MCF 10A (cell line): ENCODE results near the gene ASCC3. TPM values are rescaled to one million over a fixed set of nuclear protein-coding genes. Genes with fewer than 3 reads are reported as not detected.

ENCODE experiments used
- BruUV-seq: library from RNA; stranded (reverse); fragments of 400-500 nt; replicated peaks from 2 replicates; lab custom pipeline; 2021; lab: Mats Ljungman, UMichigan
- CTCF ChIA-PET: fragments of 300-600 bp; sonication (Branson Sonifier 250); formaldehyde crosslinking; extraction: SDS; loops from one replicate; lab custom pipeline; 2021; ENCODE audit warnings: antibody characterized with exemption, inconsistent platforms; lab: Yijun Ruan, JAX
- POLR2A ChIA-PET: fragments of 300-600, 350-650 bp; sonication (Branson Sonifier 250); formaldehyde crosslinking; extraction: SDS; loops from one replicate; lab custom pipeline; 2020; ENCODE audit warnings: antibody characterized with exemption, inconsistent platforms; lab: Yijun Ruan, JAX
- DNase-seq: peaks from one replicate; pipeline ENCODE4 v3.0.0-alpha.2; 2018; ENCODE audit not compliant: unreplicated experiment
- H3K27ac Mint-ChIP-seq: one replicate; pipeline ENCODE4 v1.8.0; 2022; ENCODE audit warnings: mild to moderate bottlenecking, low read depth, mixed read lengths; ENCODE audit not compliant: unreplicated experiment
- H3K27me3 Mint-ChIP-seq: one replicate; pipeline ENCODE4 v1.8.0; 2022; ENCODE audit warnings: mixed read lengths; ENCODE audit not compliant: insufficient read depth, unreplicated experiment
- H3K36me3 Mint-ChIP-seq: one replicate; pipeline ENCODE4 v1.8.0; 2022; ENCODE audit warnings: mild to moderate bottlenecking, moderate library complexity, mixed read lengths; ENCODE audit not compliant: insufficient read depth, unreplicated experiment
- H3K4me1 Mint-ChIP-seq: one replicate; pipeline ENCODE4 v1.8.0; 2022; ENCODE audit warnings: mixed read lengths; ENCODE audit not compliant: insufficient read depth, unreplicated experiment
- H3K4me3 Mint-ChIP-seq: one replicate; pipeline ENCODE4 v1.8.0; 2022; ENCODE audit warnings: mild to moderate bottlenecking, moderate library complexity, mixed read lengths; ENCODE audit not compliant: unreplicated experiment
- H3K9me3 Mint-ChIP-seq: one replicate; pipeline ENCODE4 v1.8.0; 2022; ENCODE audit warnings: mixed read lengths; ENCODE audit not compliant: unreplicated experiment
- CTCF ChIP-seq: fragments of 200-600 bp; IDR thresholded peaks from one replicate; pipeline ENCODE4 v1.8.0; 2022; ENCODE audit warnings: antibody characterized with exemption, mild to moderate bottlenecking; ENCODE audit not compliant: unreplicated experiment
- intact Hi-C: fragments of 100-400 bp; cut with micrococcal nuclease; formaldehyde crosslinking; loops from 2 replicates; pipeline ENCODE4 v1.14.1; 2022
- total RNA-seq: library from RNA; stranded (reverse); gene quantifications from 2 replicates; pipeline ENCODE4 v1.2.3, GENCODE V29; 2022

The ASCC3 gene
- total RNA-seq, 1 experiment from 2014 or later, result 85.0 TPM

- intact Hi-C loops, result no loop called here
- Mint-ChIP-seq H3K36me3 (no peaks in the 10 kb centered on the region), H3K9me3 (no peaks in the 10 kb centered on the region), H3K4me1 (no peaks in the 10 kb centered on the region), H3K27me3 (no peaks in the 10 kb centered on the region), H3K27ac (no peak overlapping the region), H3K4me3 (no peak overlapping the region)
- no peak for DNase-seq
- no TSS peak for BruUV-seq
- POLR2A ChIA-PET, result no interaction called here
- no peak for TF ChIP-seq CTCF
- CTCF ChIA-PET, result interaction anchor here (1.3 to 1.4 kb wide), 2 partner anchors 15 to 290 kb away, joined by 3 read pairs; no protein-coding TSS in a partner anchor
Measured at GRCh38 chr6:100465701-100466409, 415.3 kb downstream of the ASCC3 start.

GRCh38 chr6:100464903-100465700, 416.0 kb downstream of the ASCC3 start, which contains the start of gene SIM1:
SIM1 (minus strand) TSS chr6:100464921; CDS start chr6:100463468, 1,453 bp downstream.
- BruUV-seq, result no TSS peak
- H3K4me1 Mint-ChIP-seq, result no peaks in the 10 kb centered on the region
- no peak within 1 kb of the TSS for H3K4me3 Mint-ChIP-seq
- no peak within 1 kb of the TSS for H3K27ac Mint-ChIP-seq
- H3K27me3 Mint-ChIP-seq, result no peaks in the 10 kb centered on the region
- CTCF ChIA-PET, result interaction anchor here (0.6 to 1.5 kb wide), 4 partner anchors 80 to 349 kb away, joined by 3 to 4 read pairs (median 4); no protein-coding TSS in a partner anchor
- intact Hi-C loops, result no loop called here
- POLR2A ChIA-PET, result interaction anchor here (0.9 kb wide), 1 partner anchor 13 kb away, joined by 3 read pairs; no protein-coding TSS in a partner anchor
- TF ChIP-seq CTCF, result no peak
- no peaks in the 10 kb centered on the region for H3K9me3 Mint-ChIP-seq
- DNase-seq, result no peak
- H3K36me3 Mint-ChIP-seq, result no peaks in the 10 kb centered on the region

GRCh38 chr6:100464162-100464851, 416.8 kb downstream of the ASCC3 start:
- ChIA-PET POLR2A (interaction anchor here (0.9 kb wide), 1 partner anchor 12 kb away, joined by 3 read pairs; no protein-coding TSS in a partner anchor), CTCF (interaction anchor here (0.6 to 1.5 kb wide), 4 partner anchors 79 to 348 kb away, joined by 3 to 4 read pairs (median 4); no protein-coding TSS in a partner anchor)
- Mint-ChIP-seq H3K4me3 (no peak overlapping the region), H3K4me1 (no peaks in the 10 kb centered on the region), H3K27me3 (no peaks in the 10 kb centered on the region), H3K27ac (no peak overlapping the region), H3K9me3 (no peaks in the 10 kb centered on the region), H3K36me3 (no peaks in the 10 kb centered on the region)
- DNase-seq, result no peak
- TF ChIP-seq CTCF, result no peak
- BruUV-seq, result no TSS peak
- intact Hi-C loops, result no loop called here
